GM23338 (cell line): ENCODE results near the gene SLC20A1.

Experiments used
- CTCF ChIP-seq, 2 experiments: fragments of 200-600 bp in 1 of 2; sonication (generic) in 1 of 2; conservative IDR thresholded peaks; 2 replicates each; pipeline versions ENCODE4 v1.5.1 to v1.6.1; 2016 to 2017; ENCODE audit warnings: antibody characterized with exemption in 2 of 2, low read depth in 2 of 2, mild to moderate bottlenecking in 2 of 2, moderate library complexity in 1 of 2
- ZNF331 ChIP-seq: fragments of 250-450 bp; sonication (Bioruptor Pico); IDR thresholded peaks from 2 replicates; pipeline ENCODE4 v1.5.0; 2020; ENCODE audit warnings: low read depth, mild to moderate bottlenecking, moderate library complexity
- TF ChIP-seq, protein P1 (sequence below): IDR thresholded peaks from one replicate; pipeline ENCODE4 v1.6.1; 2018; ENCODE audit warnings: antibody characterized with exemption; ENCODE audit not compliant: unreplicated experiment

GRCh38 chr2:112683550-112684414 lies 38.0 kb downstream of the SLC20A1 start:
- no peak for TF ChIP-seq ZNF331
- TF ChIP-seq, protein P1, sequence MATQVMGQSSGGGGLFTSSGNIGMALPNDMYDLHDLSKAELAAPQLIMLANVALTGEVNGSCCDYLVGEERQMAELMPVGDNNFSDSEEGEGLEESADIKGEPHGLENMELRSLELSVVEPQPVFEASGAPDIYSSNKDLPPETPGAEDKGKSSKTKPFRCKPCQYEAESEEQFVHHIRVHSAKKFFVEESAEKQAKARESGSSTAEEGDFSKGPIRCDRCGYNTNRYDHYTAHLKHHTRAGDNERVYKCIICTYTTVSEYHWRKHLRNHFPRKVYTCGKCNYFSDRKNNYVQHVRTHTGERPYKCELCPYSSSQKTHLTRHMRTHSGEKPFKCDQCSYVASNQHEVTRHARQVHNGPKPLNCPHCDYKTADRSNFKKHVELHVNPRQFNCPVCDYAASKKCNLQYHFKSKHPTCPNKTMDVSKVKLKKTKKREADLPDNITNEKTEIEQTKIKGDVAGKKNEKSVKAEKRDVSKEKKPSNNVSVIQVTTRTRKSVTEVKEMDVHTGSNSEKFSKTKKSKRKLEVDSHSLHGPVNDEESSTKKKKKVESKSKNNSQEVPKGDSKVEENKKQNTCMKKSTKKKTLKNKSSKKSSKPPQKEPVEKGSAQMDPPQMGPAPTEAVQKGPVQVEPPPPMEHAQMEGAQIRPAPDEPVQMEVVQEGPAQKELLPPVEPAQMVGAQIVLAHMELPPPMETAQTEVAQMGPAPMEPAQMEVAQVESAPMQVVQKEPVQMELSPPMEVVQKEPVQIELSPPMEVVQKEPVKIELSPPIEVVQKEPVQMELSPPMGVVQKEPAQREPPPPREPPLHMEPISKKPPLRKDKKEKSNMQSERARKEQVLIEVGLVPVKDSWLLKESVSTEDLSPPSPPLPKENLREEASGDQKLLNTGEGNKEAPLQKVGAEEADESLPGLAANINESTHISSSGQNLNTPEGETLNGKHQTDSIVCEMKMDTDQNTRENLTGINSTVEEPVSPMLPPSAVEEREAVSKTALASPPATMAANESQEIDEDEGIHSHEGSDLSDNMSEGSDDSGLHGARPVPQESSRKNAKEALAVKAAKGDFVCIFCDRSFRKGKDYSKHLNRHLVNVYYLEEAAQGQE, result no peak
- no peak for TF ChIP-seq CTCF (conservative IDR thresholded peaks at IDR 0.05; ENCODE audit: low read depth in 2 of 2)
